Activated T-helper 17 cell treated with anti-CD3 and anti-CD28 coated beads, Interleukin-2, amount 50 U/mL, for 72 hours (primary cell): Measurements from ENCODE around the gene CSK. TPM values are rescaled to one million over a fixed set of nuclear protein-coding genes. Genes with fewer than 3 reads are reported as not detected.

ENCODE experiments used
- ATAC-seq: fragments of 150-1000 bp; cut with Tn5 transposase; replicated peaks from 2 replicates; pipeline ENCODE4 v1.10.0; 2021; ENCODE audit warnings: mild to moderate bottlenecking, moderate library complexity
- H3K27ac Mint-ChIP-seq: one replicate; pipeline ENCODE4 v1.8.0; 2022; ENCODE audit warnings: mixed read lengths
- H3K27me3 Mint-ChIP-seq: one replicate; pipeline ENCODE4 v1.8.0; 2022; ENCODE audit warnings: mixed read lengths
- H3K36me3 Mint-ChIP-seq: one replicate; pipeline ENCODE4 v1.8.0; 2022; ENCODE audit warnings: low read depth, mild to moderate bottlenecking, mixed read lengths
- H3K4me1 Mint-ChIP-seq: one replicate; pipeline ENCODE4 v1.8.0; 2022; ENCODE audit warnings: mixed read lengths
- H3K4me3 Mint-ChIP-seq: one replicate; pipeline ENCODE4 v1.8.0; 2022; ENCODE audit warnings: mild to moderate bottlenecking, mixed read lengths
- H3K9me3 Mint-ChIP-seq: one replicate; pipeline ENCODE4 v1.8.0; 2022; ENCODE audit warnings: mixed read lengths
- total RNA-seq, 2 donors: library from RNA; stranded (reverse); gene quantifications; one replicate each; pipeline ENCODE4 v1.2.3, GENCODE V29; 2022

CSK gene
- total RNA-seq, 2 donors from 2014 or later = 176 to 316 TPM

- Mint-ChIP-seq H3K4me1 (peaks cover 5% of the 10 kb centered on the region), H3K4me3 (no peak overlapping the region), H3K27ac (peak overlapping the region; percentile 76), H3K9me3 (no peaks in the 10 kb centered on the region), H3K36me3 (no peaks in the 10 kb centered on the region), H3K27me3 (peaks cover 14% of the 10 kb centered on the region)
- peak; percentile 95 for ATAC-seq
These were observed 47.6 kb downstream of the CSK start for GRCh38 chr15:74829486-74829885.

GRCh38 chr15:74829991-74830390, 48.1 kb downstream of the CSK start:
- Mint-ChIP-seq H3K4me1 (peaks cover 5% of the 10 kb centered on the region), H3K27ac (peak overlapping the region; percentile 76), H3K4me3 (no peak overlapping the region), H3K27me3 (peaks cover 14% of the 10 kb centered on the region), H3K36me3 (no peaks in the 10 kb centered on the region), H3K9me3 (no peaks in the 10 kb centered on the region)
- ATAC-seq = no peak

- Mint-ChIP-seq H3K27ac (peak overlapping the region; percentile 76), H3K4me1 (peaks cover 11% of the 10 kb centered on the region), H3K27me3 (peaks cover 14% of the 10 kb centered on the region), H3K9me3 (no peaks in the 10 kb centered on the region), H3K4me3 (no peak overlapping the region), H3K36me3 (peaks cover 6% of the 10 kb centered on the region)
- ATAC-seq = no peak
These were observed 49.0 kb downstream of the CSK start for GRCh38 chr15:74830868-74831267.

GRCh38 chr15:74831813-74832495, 50.1 kb downstream of the CSK start:
- H3K27ac Mint-ChIP-seq = no peak overlapping the region
- peaks cover 13% of the 10 kb centered on the region for H3K27me3 Mint-ChIP-seq
- H3K4me3 Mint-ChIP-seq = no peak overlapping the region
- no peak for ATAC-seq
- H3K4me1 Mint-ChIP-seq = peaks cover 11% of the 10 kb centered on the region
- no peaks in the 10 kb centered on the region for H3K9me3 Mint-ChIP-seq
- peaks cover 13% of the 10 kb centered on the region for H3K36me3 Mint-ChIP-seq

- H3K27ac Mint-ChIP-seq = peak overlapping the region; percentile 56
These were observed 50.9 kb downstream of the CSK start for GRCh38 chr15:74832826-74833225.

GRCh38 chr15:74833376-74834107, 51.7 kb downstream of the CSK start:
- no peaks in the 10 kb centered on the region for H3K27me3 Mint-ChIP-seq
- ATAC-seq = no peak
- H3K27ac Mint-ChIP-seq = no peak overlapping the region
- peaks cover 22% of the 10 kb centered on the region for H3K36me3 Mint-ChIP-seq
- H3K4me1 Mint-ChIP-seq = peaks cover 11% of the 10 kb centered on the region
- H3K4me3 Mint-ChIP-seq = no peak overlapping the region
- no peaks in the 10 kb centered on the region for H3K9me3 Mint-ChIP-seq

More at GRCh38 chr15:74832826-74833225, 50.9 kb downstream of the CSK start:
- no peaks in the 10 kb centered on the region for H3K9me3 Mint-ChIP-seq
- peaks cover 22% of the 10 kb centered on the region for H3K36me3 Mint-ChIP-seq
- no peak for ATAC-seq
- H3K4me1 Mint-ChIP-seq = peaks cover 11% of the 10 kb centered on the region
- H3K4me3 Mint-ChIP-seq = no peak overlapping the region
- H3K27me3 Mint-ChIP-seq = peaks cover 5% of the 10 kb centered on the region

- Mint-ChIP-seq H3K27me3 (no peaks in the 10 kb centered on the region), H3K27ac (peak overlapping the region; percentile 24)
These were observed 53.5 kb downstream of the CSK start for GRCh38 chr15:74835312-74835823.

GRCh38 chr15:74836846-74837245, 55.0 kb downstream of the CSK start:
- no peak overlapping the region for H3K27ac Mint-ChIP-seq
- no peak overlapping the region for H3K4me3 Mint-ChIP-seq
- ATAC-seq = no peak

More at GRCh38 chr15:74835312-74835823, 53.5 kb downstream of the CSK start:
- Mint-ChIP-seq H3K4me1 (peaks cover 6% of the 10 kb centered on the region), H3K36me3 (peaks cover 28% of the 10 kb centered on the region), H3K4me3 (no peak overlapping the region), H3K9me3 (no peaks in the 10 kb centered on the region)
- ATAC-seq = peak; percentile 61

GRCh38 chr15:74837482-74838136, 55.7 kb downstream of the CSK start:
- no peaks in the 10 kb centered on the region for H3K9me3 Mint-ChIP-seq
- peaks cover 18% of the 10 kb centered on the region for H3K4me1 Mint-ChIP-seq
- ATAC-seq = no peak
- no peak overlapping the region for H3K4me3 Mint-ChIP-seq
- H3K36me3 Mint-ChIP-seq = peaks cover 43% of the 10 kb centered on the region
- H3K27ac Mint-ChIP-seq = peak overlapping the region; percentile 56
- no peaks in the 10 kb centered on the region for H3K27me3 Mint-ChIP-seq

More at GRCh38 chr15:74836846-74837245, 55.0 kb downstream of the CSK start:
- Mint-ChIP-seq H3K9me3 (no peaks in the 10 kb centered on the region), H3K4me1 (peaks cover 17% of the 10 kb centered on the region), H3K36me3 (peaks cover 39% of the 10 kb centered on the region), H3K27me3 (no peaks in the 10 kb centered on the region)

GRCh38 chr15:74838137-74838516, 56.2 kb downstream of the CSK start:
- Mint-ChIP-seq H3K36me3 (peaks cover 45% of the 10 kb centered on the region), H3K27me3 (no peaks in the 10 kb centered on the region), H3K4me3 (no peak overlapping the region), H3K9me3 (no peaks in the 10 kb centered on the region), H3K27ac (no peak overlapping the region), H3K4me1 (peaks cover 18% of the 10 kb centered on the region)
- ATAC-seq = no peak

GRCh38 chr15:74838746-74839525, 57.1 kb downstream of the CSK start:
- Mint-ChIP-seq H3K27ac (no peak overlapping the region), H3K36me3 (peaks cover 52% of the 10 kb centered on the region), H3K4me3 (no peak overlapping the region), H3K27me3 (no peaks in the 10 kb centered on the region), H3K4me1 (peaks cover 18% of the 10 kb centered on the region), H3K9me3 (no peaks in the 10 kb centered on the region)
- ATAC-seq = no peak

- no peak for ATAC-seq
- Mint-ChIP-seq H3K36me3 (peaks cover 56% of the 10 kb centered on the region), H3K27ac (no peak overlapping the region), H3K27me3 (no peaks in the 10 kb centered on the region), H3K4me3 (no peak overlapping the region), H3K9me3 (no peaks in the 10 kb centered on the region), H3K4me1 (peaks cover 23% of the 10 kb centered on the region)
These were observed 57.9 kb downstream of the CSK start for GRCh38 chr15:74839526-74840395.
